Measurements from ENCODE around the gene KANK2.

DNA sequence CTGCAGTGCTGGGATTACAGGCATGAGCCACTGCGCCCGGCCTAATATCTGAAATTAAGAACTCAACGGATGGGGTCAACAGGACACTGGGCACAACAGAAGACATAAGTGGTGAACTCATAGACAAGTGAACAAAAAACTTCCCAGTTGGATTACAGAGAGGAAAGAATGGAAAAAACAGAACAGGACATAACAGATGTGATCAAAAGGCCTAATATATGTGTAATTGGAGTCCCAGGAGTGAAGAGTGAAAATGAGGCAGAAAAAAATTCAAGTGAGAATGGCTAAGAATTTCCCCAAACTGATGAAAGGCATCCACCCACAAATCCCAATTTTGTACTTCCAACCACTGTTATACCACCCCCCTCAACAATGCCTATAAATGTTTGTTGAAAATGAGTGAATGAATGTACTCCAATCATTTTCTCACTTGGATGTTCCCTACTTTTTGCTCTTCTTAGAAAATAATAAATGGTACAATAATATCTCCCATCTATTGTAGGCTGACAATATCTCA is 23.8 kb upstream of the KANK2 start:
- no peak for TF ChIP-seq POLR2A (IDR thresholded peaks at IDR 0.05; ENCODE audit: low read length)
- no peak for TF ChIP-seq GATA1 (IDR thresholded peaks at IDR 0.05; ENCODE audit: low read depth, low read length)

All from erythroblast (primary cell).